HCT116 (cell line): ENCODE data around the gene PICALM. TPM values are rescaled to one million over a fixed set of nuclear protein-coding genes. Genes with fewer than 3 reads are reported as not detected.
A peak's percentile ranks its signal among the peaks of the same experiment; 100 is the strongest.

Experiments
- ATAC-seq: fragments of 200-7000 bp; cut with Tn5 transposase; 2 replicates; pipeline ENCODE4 v1.9.1; 2020; ENCODE audit warnings: mild to moderate bottlenecking, moderate library complexity
- BruUV-seq: library from RNA; stranded (reverse); fragments of 400-500 nt; replicated peaks from 2 replicates; lab custom pipeline; 2021; lab: Mats Ljungman, UMichigan
- CTCF ChIA-PET: fragments of 300-600 bp; sonication (Branson Sonifier 250); formaldehyde crosslinking; loops from one replicate; lab custom pipeline; 2021; ENCODE audit warnings: antibody characterized with exemption; lab: Charles Lee
- POLR2A ChIA-PET: fragments of 300-600, 350-600 bp; sonication (Branson Sonifier 250); formaldehyde crosslinking; loops from one replicate; lab custom pipeline; 2021; ENCODE audit warnings: antibody characterized with exemption; lab: Charles Lee
- RAD21 ChIA-PET, 2 experiments: fragments of 300-600 bp; sonication (Branson Sonifier 250); formaldehyde crosslinking; loops; one replicate each; lab custom pipeline; 2023; ENCODE audit warnings: low total read pairs in 2 of 2; ENCODE audit not compliant: uncharacterized antibody in 2 of 2, unreplicated experiment in 2 of 2, low non-redundant PET in 1 of 2; lab: Charles Lee
- DNase-seq: peaks from one replicate; pipeline ENCODE4 v3.0.0-alpha.2; 2010; ENCODE audit warnings: low read depth, low spot score
- H2AFZ ChIP-seq: fragments of 200-600 bp; shearing (Covaris generic), sonication (generic); 2 replicates; pipeline ENCODE4 v1.6.1; 2017; ENCODE audit warnings: low read depth, mixed run types, mixed read lengths, antibody characterized with exemption, low read length; ENCODE audit not compliant: poor library complexity, severe bottlenecking
- H3K27ac ChIP-seq: 2 replicates; pipeline ENCODE4 v1.5.1; 2012; ENCODE audit warnings: low read depth, low read length
- H3K27me3 ChIP-seq: fragments of 200-600 bp; sonication (generic); 2 replicates; pipeline ENCODE4 v1.6.1; 2016; ENCODE audit warnings: mixed run types, low read length, mixed read lengths; ENCODE audit not compliant: insufficient read depth
- H3K36me3 ChIP-seq, 2 experiments: fragments of 200-500 bp in 1 of 2; fragments of 200-600 bp in 1 of 2; sonication (Bioruptor generic) in 1 of 2; sonication (generic) in 1 of 2; 2 replicates each; pipeline versions ENCODE4 v1.5.1 to v1.6.1; 2014 to 2016; ENCODE audit warnings: low read length in 2 of 2, inconsistent platforms in 1 of 2, mixed read lengths in 1 of 2, mixed run types in 1 of 2; ENCODE audit not compliant: insufficient read depth in 2 of 2, control insufficient read depth in 1 of 2
- H3K4me1 ChIP-seq, 2 experiments: fragments of 200-600 bp in 1 of 2; sonication (generic) in 1 of 2; 2 replicates each; pipeline versions ENCODE4 v1.5.1 to v1.6.1; 2012 to 2017; ENCODE audit warnings: low read length in 2 of 2, inconsistent platforms in 1 of 2, mild to moderate bottlenecking in 1 of 2, mixed read lengths in 1 of 2, mixed run types in 1 of 2, moderate library complexity in 1 of 2; ENCODE audit not compliant: insufficient read depth in 2 of 2, control insufficient read depth in 1 of 2
- H3K4me2 ChIP-seq: fragments of 200-600 bp; sonication (generic); 2 replicates; pipeline ENCODE4 v1.6.1; 2017; ENCODE audit warnings: mixed run types, low read length, mixed read lengths
- H3K4me3 ChIP-seq, 2 experiments: fragments of 200-600 bp in 1 of 2; sonication (generic) in 1 of 2; replicated peaks in 1 of 2; 2 replicates each; pipeline ENCODE4 v1.5.1; 2011 to 2016; ENCODE audit warnings: low read length in 2 of 2, control low read depth in 1 of 2, low read depth in 1 of 2, mild to moderate bottlenecking in 1 of 2, mixed read lengths in 1 of 2, mixed run types in 1 of 2
- H3K79me2 ChIP-seq: fragments of 200-600 bp; sonication (generic); 2 replicates; pipeline ENCODE4 v1.6.1; 2017; ENCODE audit warnings: mild to moderate bottlenecking, mixed run types, low read length, moderate library complexity, mixed read lengths; ENCODE audit not compliant: insufficient read depth
- H3K9ac ChIP-seq: fragments of 200-600 bp; sonication (generic); 2 replicates; pipeline ENCODE4 v1.6.1; 2016; ENCODE audit warnings: low read length, mixed read lengths
- H3K9me2 ChIP-seq: fragments of 200-600 bp; sonication (generic), shearing (Covaris generic); 2 replicates; pipeline ENCODE4 v1.6.1; 2017; ENCODE audit warnings: mixed run types, mild to moderate bottlenecking, moderate library complexity; ENCODE audit not compliant: insufficient read depth
- H3K9me3 ChIP-seq, 2 experiments: fragments of 200-500 bp in 1 of 2; fragments of 200-600 bp in 1 of 2; sonication (Bioruptor generic) in 1 of 2; sonication (generic) in 1 of 2; 2 replicates each; pipeline ENCODE4 v1.6.1; 2014 to 2017; ENCODE audit warnings: low read length in 2 of 2, mixed read lengths in 2 of 2, inconsistent platforms in 1 of 2, low read depth in 1 of 2, mild to moderate bottlenecking in 1 of 2, mixed run types in 1 of 2, moderate library complexity in 1 of 2; ENCODE audit not compliant: control insufficient read depth in 1 of 2, insufficient read depth in 1 of 2
- H4K20me1 ChIP-seq: fragments of 200-600 bp; sonication (generic), shearing (Covaris generic); 2 replicates; pipeline ENCODE4 v1.6.1; 2017; ENCODE audit warnings: mixed run types, mild to moderate bottlenecking, moderate library complexity; ENCODE audit not compliant: insufficient read depth
- CBX3 ChIP-seq: IDR thresholded peaks from 2 replicates; pipeline ENCODE4 v1.6.1; 2012; ENCODE audit warnings: low read depth
- CEBPB ChIP-seq: IDR thresholded peaks from 2 replicates; pipeline ENCODE4 v1.6.1; 2012; ENCODE audit warnings: low read depth
- ELF1 ChIP-seq: IDR thresholded peaks from 2 replicates; pipeline ENCODE4 v1.6.1; 2012; ENCODE audit warnings: low read depth, borderline replicate concordance
- EZH2 ChIP-seq: fragments of 200-600 bp; sonication (generic); IDR thresholded peaks from 2 replicates; pipeline ENCODE4 v1.6.1; 2017; ENCODE audit warnings: antibody characterized with exemption, mixed run types
- EZH2phosphoT487 ChIP-seq: fragments of 200-600 bp; IDR thresholded peaks from 2 replicates; pipeline ENCODE4 v1.6.1; 2018; ENCODE audit warnings: antibody characterized with exemption, borderline replicate concordance
- FOSL1 ChIP-seq: IDR thresholded peaks from 2 replicates; pipeline ENCODE4 v1.6.1; 2012; ENCODE audit warnings: low read depth
- JUND ChIP-seq: IDR thresholded peaks from 2 replicates; pipeline ENCODE4 v1.6.1; 2012
- POLR2A ChIP-seq: IDR thresholded peaks from 2 replicates; pipeline ENCODE4 v1.7.0; 2011; ENCODE audit warnings: borderline replicate concordance; ENCODE audit not compliant: insufficient read depth, insufficient read length; ENCODE audit errors: extremely low read depth
- RAD21 ChIP-seq: IDR thresholded peaks from 2 replicates; pipeline ENCODE4 v1.6.1; 2012; ENCODE audit warnings: low read depth, mild to moderate bottlenecking
- SIN3A ChIP-seq: IDR thresholded peaks from 2 replicates; pipeline ENCODE4 v1.6.1; 2012; ENCODE audit warnings: low read depth
- SP1 ChIP-seq: IDR thresholded peaks from 2 replicates; pipeline ENCODE4 v1.6.1; 2012; ENCODE audit warnings: low read depth
- SRF ChIP-seq: IDR thresholded peaks from 2 replicates; pipeline ENCODE4 v1.6.1; 2012; ENCODE audit warnings: low read depth
- YY1 ChIP-seq: IDR thresholded peaks from 2 replicates; pipeline ENCODE4 v1.6.1; 2011; ENCODE audit warnings: low read length, low read depth, moderate library complexity, mild to moderate bottlenecking; ENCODE audit not compliant: insufficient replicate concordance; ENCODE audit errors: extremely low read depth
- ZFX ChIP-seq: fragments of 450-650 bp; IDR thresholded peaks from 2 replicates; pipeline ENCODE4 v1.6.1; 2017
- intact Hi-C: fragments of 100-400 bp; cut with micrococcal nuclease; formaldehyde crosslinking; loops from 2 replicates; pipeline ENCODE4 v1.10.0; 2022
- total RNA-seq: library from RNA; stranded (reverse); gene quantifications from one replicate; pipeline ENCODE4 v1.2.1, GENCODE V29; 2021; ENCODE audit not compliant: unreplicated experiment
- TF ChIP-seq, protein P1 (sequence below): IDR thresholded peaks from 2 replicates; pipeline ENCODE4 v1.6.1; 2012; ENCODE audit warnings: low read depth
- TF ChIP-seq, protein P2 (sequence below): IDR thresholded peaks from 2 replicates; pipeline ENCODE4 v1.6.1; 2012
- TF ChIP-seq, protein P3 (sequence below), 3 experiments: fragments of 200-600 bp in 1 of 3; sonication (generic) in 1 of 3; IDR thresholded peaks in 2 of 3; conservative IDR thresholded peaks in 1 of 3; 2 replicates each; pipeline ENCODE4 v1.5.1; 2012 to 2017; ENCODE audit warnings: low read depth in 2 of 3, low read length in 2 of 3, antibody characterized with exemption in 1 of 3, borderline replicate concordance in 1 of 3, control low read depth in 1 of 3, mild to moderate bottlenecking in 1 of 3, mixed read lengths in 1 of 3, mixed run types in 1 of 3, moderate library complexity in 1 of 3; ENCODE audit not compliant: insufficient read depth in 1 of 3

Gene PICALM
- total RNA-seq, 1 experiment from 2014 or later: 90.6 TPM

DNA sequence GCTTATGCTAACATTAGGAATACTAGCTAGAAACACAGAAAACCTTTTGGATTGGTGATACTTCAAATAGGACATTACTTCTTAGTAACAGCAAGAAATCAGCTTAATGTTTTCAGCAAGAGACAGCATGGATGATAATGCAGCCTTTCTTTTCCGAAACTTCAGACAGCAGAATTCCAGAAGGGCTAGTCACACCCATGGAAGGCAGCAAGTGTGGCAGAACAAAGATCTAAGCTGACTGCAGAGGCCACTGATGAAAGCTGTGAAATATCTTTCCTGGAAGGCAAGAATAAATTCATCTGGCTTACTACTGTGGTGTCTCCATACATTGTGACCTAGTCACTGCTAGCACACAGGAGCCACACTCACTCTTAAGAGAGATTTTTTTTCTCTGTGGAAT, 113.4 kb downstream of the PICALM start:
- BruUV-seq: no TSS peak
- intact Hi-C loops: no loop called here
- H3K27me3 ChIP-seq: no peaks in the 10 kb centered on the region
- ChIA-PET POLR2A (no interaction called here), CTCF (interaction anchor here (1.1 kb wide), 1 partner anchor 86 kb away, joined by 3 read pairs; no protein-coding TSS in a partner anchor), RAD21 (no interaction called here)
- no peaks in the 10 kb centered on the region for H3K79me2 ChIP-seq
- TF ChIP-seq, protein P1, sequence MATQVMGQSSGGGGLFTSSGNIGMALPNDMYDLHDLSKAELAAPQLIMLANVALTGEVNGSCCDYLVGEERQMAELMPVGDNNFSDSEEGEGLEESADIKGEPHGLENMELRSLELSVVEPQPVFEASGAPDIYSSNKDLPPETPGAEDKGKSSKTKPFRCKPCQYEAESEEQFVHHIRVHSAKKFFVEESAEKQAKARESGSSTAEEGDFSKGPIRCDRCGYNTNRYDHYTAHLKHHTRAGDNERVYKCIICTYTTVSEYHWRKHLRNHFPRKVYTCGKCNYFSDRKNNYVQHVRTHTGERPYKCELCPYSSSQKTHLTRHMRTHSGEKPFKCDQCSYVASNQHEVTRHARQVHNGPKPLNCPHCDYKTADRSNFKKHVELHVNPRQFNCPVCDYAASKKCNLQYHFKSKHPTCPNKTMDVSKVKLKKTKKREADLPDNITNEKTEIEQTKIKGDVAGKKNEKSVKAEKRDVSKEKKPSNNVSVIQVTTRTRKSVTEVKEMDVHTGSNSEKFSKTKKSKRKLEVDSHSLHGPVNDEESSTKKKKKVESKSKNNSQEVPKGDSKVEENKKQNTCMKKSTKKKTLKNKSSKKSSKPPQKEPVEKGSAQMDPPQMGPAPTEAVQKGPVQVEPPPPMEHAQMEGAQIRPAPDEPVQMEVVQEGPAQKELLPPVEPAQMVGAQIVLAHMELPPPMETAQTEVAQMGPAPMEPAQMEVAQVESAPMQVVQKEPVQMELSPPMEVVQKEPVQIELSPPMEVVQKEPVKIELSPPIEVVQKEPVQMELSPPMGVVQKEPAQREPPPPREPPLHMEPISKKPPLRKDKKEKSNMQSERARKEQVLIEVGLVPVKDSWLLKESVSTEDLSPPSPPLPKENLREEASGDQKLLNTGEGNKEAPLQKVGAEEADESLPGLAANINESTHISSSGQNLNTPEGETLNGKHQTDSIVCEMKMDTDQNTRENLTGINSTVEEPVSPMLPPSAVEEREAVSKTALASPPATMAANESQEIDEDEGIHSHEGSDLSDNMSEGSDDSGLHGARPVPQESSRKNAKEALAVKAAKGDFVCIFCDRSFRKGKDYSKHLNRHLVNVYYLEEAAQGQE: no peak
- no peak for TF ChIP-seq SRF
- no peak for TF ChIP-seq FOSL1
- TF ChIP-seq YY1: no peak
- TF ChIP-seq, protein P2, sequence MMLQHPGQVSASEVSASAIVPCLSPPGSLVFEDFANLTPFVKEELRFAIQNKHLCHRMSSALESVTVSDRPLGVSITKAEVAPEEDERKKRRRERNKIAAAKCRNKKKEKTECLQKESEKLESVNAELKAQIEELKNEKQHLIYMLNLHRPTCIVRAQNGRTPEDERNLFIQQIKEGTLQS: no peak
- TF ChIP-seq ZFX: no peak
- no peak for TF ChIP-seq RAD21
- TF ChIP-seq EZH2phosphoT487: no peak
- no peak for TF ChIP-seq ELF1
- no peak for TF ChIP-seq POLR2A
- no peak for TF ChIP-seq SIN3A
- TF ChIP-seq, protein P3, sequence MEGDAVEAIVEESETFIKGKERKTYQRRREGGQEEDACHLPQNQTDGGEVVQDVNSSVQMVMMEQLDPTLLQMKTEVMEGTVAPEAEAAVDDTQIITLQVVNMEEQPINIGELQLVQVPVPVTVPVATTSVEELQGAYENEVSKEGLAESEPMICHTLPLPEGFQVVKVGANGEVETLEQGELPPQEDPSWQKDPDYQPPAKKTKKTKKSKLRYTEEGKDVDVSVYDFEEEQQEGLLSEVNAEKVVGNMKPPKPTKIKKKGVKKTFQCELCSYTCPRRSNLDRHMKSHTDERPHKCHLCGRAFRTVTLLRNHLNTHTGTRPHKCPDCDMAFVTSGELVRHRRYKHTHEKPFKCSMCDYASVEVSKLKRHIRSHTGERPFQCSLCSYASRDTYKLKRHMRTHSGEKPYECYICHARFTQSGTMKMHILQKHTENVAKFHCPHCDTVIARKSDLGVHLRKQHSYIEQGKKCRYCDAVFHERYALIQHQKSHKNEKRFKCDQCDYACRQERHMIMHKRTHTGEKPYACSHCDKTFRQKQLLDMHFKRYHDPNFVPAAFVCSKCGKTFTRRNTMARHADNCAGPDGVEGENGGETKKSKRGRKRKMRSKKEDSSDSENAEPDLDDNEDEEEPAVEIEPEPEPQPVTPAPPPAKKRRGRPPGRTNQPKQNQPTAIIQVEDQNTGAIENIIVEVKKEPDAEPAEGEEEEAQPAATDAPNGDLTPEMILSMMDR (IDR thresholded peaks at IDR 0.05 in 2 of 3, conservative IDR thresholded peaks at IDR 0.05 in 1 of 3; ENCODE audit: borderline replicate concordance in 1 of 3, insufficient read depth in 1 of 3, low read depth in 2 of 3, low read length in 2 of 3): no peak
- no peak for TF ChIP-seq CBX3
- TF ChIP-seq SP1: no peak
- no peak for TF ChIP-seq EZH2
- no peak for TF ChIP-seq CEBPB
- no peak for TF ChIP-seq JUND
- no peak overlapping the region for H3K4me2 ChIP-seq
- peak; percentile 38; the same call in 1 of the 2 replicates for ATAC-seq
- no peak for DNase-seq
- no peaks in the 10 kb centered on the region for H4K20me1 ChIP-seq
- H3K27ac ChIP-seq: no peak overlapping the region
- peaks cover 0 to 4% of the 10 kb centered on the region in 2 experiments; a peak in 1 of 4 replicates for H3K4me1 ChIP-seq
- no peaks in the 10 kb centered on the region for H3K9me3 ChIP-seq
- H3K36me3 ChIP-seq: no peaks in the 10 kb centered on the region; a peak in 1 of 4 replicates
- no peak overlapping the region for H3K9ac ChIP-seq
- no peak overlapping the region for H2AFZ ChIP-seq
- H3K9me2 ChIP-seq: no peaks in the 10 kb centered on the region
- no peak overlapping the region for H3K4me3 ChIP-seq
